ENCODE data around the gene HPCAL1.

- TF ChIP-seq CTCF (conservative IDR thresholded peaks at IDR 0.05; ENCODE audit: low read depth, low read length) (no peak), CEBPB (IDR thresholded peaks at IDR 0.05; ENCODE audit: low read depth, low read length) (no peak), CHD1 (IDR thresholded peaks at IDR 0.05; ENCODE audit: low read depth, low read length) (no peak), MAFK (IDR thresholded peaks at IDR 0.05; ENCODE audit: low read depth, low read length) (no peak), POLR2A (IDR thresholded peaks at IDR 0.05; ENCODE audit: low read depth, low read length) (no peak)
Observed at GRCh38 chr2:10343191-10343590, 40.5 kb downstream of the HPCAL1 start.
